Stimulated activated CD8-positive, alpha-beta memory T cell treated with anti-CD3 and anti-CD28 coated beads, Interleukin-12 subunit alpha, Interleukin-12 subunit beta, amount 100 ng/mL, for 24 hours (primary cell): ENCODE measurements around the gene ZFP62.
"Not testable (repeated sequence)": the region's sequence is repeated elsewhere in the genome, so short reads cannot be mapped to it uniquely, and the experiment has no call there.

ENCODE experiments used
- DNase-seq: peaks from one replicate; pipeline ENCODE4 v3.0.0-alpha.2; 2020; ENCODE audit errors: extremely low read depth

The ZFP62 gene

GRCh38 chr5:180860887-180861822 lies at the start of gene ZFP62:
Gene ZFP62, minus strand, starts transcription at chr5:180861276. Its CDS starts 57 bp downstream, at chr5:180861219.
- DNase-seq, result peak; percentile 73

- DNase-seq, result no peak
Measured at GRCh38 chr5:180910735-180911134, 49.7 kb upstream of the ZFP62 start.

- DNase-seq, result no peak
Measured at GRCh38 chr5:180910182-180910581, 49.1 kb upstream of the ZFP62 start.

- DNase-seq, result no peak
Measured at GRCh38 chr5:180909782-180910181, 48.7 kb upstream of the ZFP62 start.

- no peak for DNase-seq
Measured at GRCh38 chr5:180908998-180909731, 48.1 kb upstream of the ZFP62 start.

GRCh38 chr5:180908400-180908799 lies 47.3 kb upstream of the ZFP62 start:
- DNase-seq, result no peak

- no peak for DNase-seq
Measured at GRCh38 chr5:180901319-180902009, 40.4 kb upstream of the ZFP62 start.

- DNase-seq, result no peak
Measured at GRCh38 chr5:180900178-180900577, 39.1 kb upstream of the ZFP62 start.

- DNase-seq, result no peak
Measured at GRCh38 chr5:180898621-180899246, 37.7 kb upstream of the ZFP62 start, which contains the start of gene BTNL8. Gene BTNL8, plus strand, starts transcription at chr5:180899159. Its CDS starts 152 bp downstream, at chr5:180899311.

- DNase-seq, result not testable (repeated sequence)
Measured at GRCh38 chr5:180895330-180895729, 34.3 kb upstream of the ZFP62 start.

GRCh38 chr5:180889381-180889780 lies 28.3 kb upstream of the ZFP62 start:
- no peak for DNase-seq

GRCh38 chr5:180885845-180886529 lies 24.9 kb upstream of the ZFP62 start:
- not testable (repeated sequence) for DNase-seq

- DNase-seq, result no peak
Measured at GRCh38 chr5:180875860-180876426, 14.9 kb upstream of the ZFP62 start.

- no peak for DNase-seq
Measured at GRCh38 chr5:180874804-180875582, 13.9 kb upstream of the ZFP62 start.

GRCh38 chr5:180873615-180874520 lies 12.8 kb upstream of the ZFP62 start:
- DNase-seq, result no peak

- no peak for DNase-seq
Measured at GRCh38 chr5:180872419-180872818, 11.3 kb upstream of the ZFP62 start.

GRCh38 chr5:180870276-180871068 lies 9.4 kb upstream of the ZFP62 start:
- no peak for DNase-seq

GRCh38 chr5:180869587-180869986 lies 8.5 kb upstream of the ZFP62 start:
- DNase-seq, result no peak
